Measurements from ENCODE around the gene ADIPOQ. TPM values are rescaled to one million over a fixed set of nuclear protein-coding genes. Genes with fewer than 3 reads are reported as not detected.
"Not testable (repeated sequence)": the region's sequence is repeated elsewhere in the genome, so short reads cannot be mapped to it uniquely, and the experiment has no call there.

Gene ADIPOQ
- total and polyA plus RNA-seq, 3 donors from 2014 or later = 0.12 to 1.5 TPM; not detected in 1

DNA sequence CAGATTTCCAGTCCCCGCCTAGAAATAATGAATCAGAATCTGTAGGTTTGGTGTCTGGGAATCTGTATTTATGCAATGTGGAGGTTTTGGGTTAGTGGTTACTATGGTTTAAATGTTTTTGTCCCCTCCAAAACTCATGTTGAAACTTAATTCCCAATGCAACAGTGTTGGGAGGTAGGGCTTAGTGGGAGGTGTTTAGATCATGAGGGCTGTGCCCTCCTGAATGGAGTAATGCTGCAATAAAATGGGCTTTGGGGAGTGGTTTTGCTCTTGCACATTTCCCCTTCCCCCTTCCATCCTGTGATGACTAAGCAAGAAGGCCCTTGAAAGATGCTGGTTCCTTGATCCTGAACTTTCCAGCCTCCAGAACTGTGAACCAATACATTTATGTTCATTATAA, 27.1 kb upstream of the ADIPOQ start:
- no peak for DNase-seq
- intact Hi-C loops (cut with DNase I; ENCODE audit: low total_unique reads) = no loop called here
- no peaks in the 10 kb centered on the region for H3K36me3 ChIP-seq (ENCODE audit: low read depth, missing control alignments)
- H3K4me1 ChIP-seq = no peaks in the 10 kb centered on the region
- 95 to 96% methylated on average over 1 of the region's 1 CpG for WGBS, 2 donors
- TF ChIP-seq, protein P1, sequence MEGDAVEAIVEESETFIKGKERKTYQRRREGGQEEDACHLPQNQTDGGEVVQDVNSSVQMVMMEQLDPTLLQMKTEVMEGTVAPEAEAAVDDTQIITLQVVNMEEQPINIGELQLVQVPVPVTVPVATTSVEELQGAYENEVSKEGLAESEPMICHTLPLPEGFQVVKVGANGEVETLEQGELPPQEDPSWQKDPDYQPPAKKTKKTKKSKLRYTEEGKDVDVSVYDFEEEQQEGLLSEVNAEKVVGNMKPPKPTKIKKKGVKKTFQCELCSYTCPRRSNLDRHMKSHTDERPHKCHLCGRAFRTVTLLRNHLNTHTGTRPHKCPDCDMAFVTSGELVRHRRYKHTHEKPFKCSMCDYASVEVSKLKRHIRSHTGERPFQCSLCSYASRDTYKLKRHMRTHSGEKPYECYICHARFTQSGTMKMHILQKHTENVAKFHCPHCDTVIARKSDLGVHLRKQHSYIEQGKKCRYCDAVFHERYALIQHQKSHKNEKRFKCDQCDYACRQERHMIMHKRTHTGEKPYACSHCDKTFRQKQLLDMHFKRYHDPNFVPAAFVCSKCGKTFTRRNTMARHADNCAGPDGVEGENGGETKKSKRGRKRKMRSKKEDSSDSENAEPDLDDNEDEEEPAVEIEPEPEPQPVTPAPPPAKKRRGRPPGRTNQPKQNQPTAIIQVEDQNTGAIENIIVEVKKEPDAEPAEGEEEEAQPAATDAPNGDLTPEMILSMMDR (IDR thresholded peaks at IDR 0.05) = no peak
- no peak for TF ChIP-seq POLR2A (IDR thresholded peaks at IDR 0.05)
- H3K9me3 ChIP-seq = no peaks in the 10 kb centered on the region
- H3K27me3 ChIP-seq = no peaks in the 10 kb centered on the region
- H3K27ac ChIP-seq = no peak overlapping the region
- no peak overlapping the region for H3K4me3 ChIP-seq

DNA sequence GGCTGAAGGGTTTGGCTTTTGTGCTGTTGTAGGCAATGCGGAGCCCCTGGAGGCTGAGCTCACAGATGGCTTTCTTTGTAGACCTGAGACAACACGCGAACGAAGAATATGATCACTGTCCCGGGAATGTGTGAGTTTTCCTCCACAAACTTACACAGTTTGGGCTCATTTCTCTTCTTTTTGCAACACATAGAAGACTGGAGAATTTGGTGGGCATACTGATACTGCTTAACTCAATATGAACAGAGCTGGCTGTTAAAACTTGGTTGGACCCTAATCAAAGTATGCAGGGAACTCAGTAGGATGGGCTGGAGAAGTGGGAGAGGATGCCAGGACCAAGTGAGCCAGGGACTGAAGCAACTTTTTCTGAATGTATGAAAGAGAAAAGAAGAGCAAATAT, 24.0 kb upstream of the ADIPOQ start:
- no peak for TF ChIP-seq POLR2A (IDR thresholded peaks at IDR 0.05)
- TF ChIP-seq, protein P1 (IDR thresholded peaks at IDR 0.05) = no peak
- Histone ChIP-seq H3K9me3 (no peaks in the 10 kb centered on the region), H3K4me3 (no peak overlapping the region), H3K4me1 (no peaks in the 10 kb centered on the region), H3K27ac (no peak overlapping the region), H3K36me3 (ENCODE audit: low read depth, missing control alignments) (no peaks in the 10 kb centered on the region), H3K27me3 (no peaks in the 10 kb centered on the region)
- WGBS, 2 donors = 85 to 97% methylated on average over 5 of the region's 5 CpGs
- DNase-seq = no peak
- intact Hi-C loops (cut with DNase I; ENCODE audit: low total_unique reads) = no loop called here

DNA sequence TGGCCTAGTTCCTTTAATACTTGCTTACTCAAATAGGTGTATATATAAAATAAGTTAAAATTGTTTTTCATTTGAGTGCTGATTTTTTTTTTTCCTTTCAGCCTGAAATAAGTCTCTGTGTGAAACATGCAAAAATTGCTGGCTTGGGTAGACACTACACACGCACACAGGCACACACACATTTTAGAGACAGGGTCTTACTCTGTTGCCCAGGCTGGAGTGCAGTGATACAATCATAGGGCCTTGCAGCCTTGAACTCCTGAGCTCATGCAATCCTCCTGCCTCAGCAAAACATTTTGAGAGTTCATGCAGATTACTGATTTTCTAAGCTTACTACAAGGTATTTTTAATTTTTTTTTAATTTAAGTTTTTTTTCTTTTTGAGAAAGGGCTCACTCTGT, 23.6 kb upstream of the ADIPOQ start:
- Histone ChIP-seq H3K36me3 (ENCODE audit: low read depth, missing control alignments) (no peaks in the 10 kb centered on the region), H3K27me3 (no peaks in the 10 kb centered on the region), H3K27ac (no peak overlapping the region), H3K4me1 (no peaks in the 10 kb centered on the region), H3K4me3 (no peak overlapping the region), H3K9me3 (no peaks in the 10 kb centered on the region)
- 77 to 92% methylated on average over 1 of the region's 1 CpG for WGBS, 2 donors
- intact Hi-C loops (cut with DNase I; ENCODE audit: low total_unique reads) = no loop called here
- DNase-seq = no peak
- no peak for TF ChIP-seq POLR2A (IDR thresholded peaks at IDR 0.05)
- TF ChIP-seq, protein P1 (IDR thresholded peaks at IDR 0.05) = no peak

DNA sequence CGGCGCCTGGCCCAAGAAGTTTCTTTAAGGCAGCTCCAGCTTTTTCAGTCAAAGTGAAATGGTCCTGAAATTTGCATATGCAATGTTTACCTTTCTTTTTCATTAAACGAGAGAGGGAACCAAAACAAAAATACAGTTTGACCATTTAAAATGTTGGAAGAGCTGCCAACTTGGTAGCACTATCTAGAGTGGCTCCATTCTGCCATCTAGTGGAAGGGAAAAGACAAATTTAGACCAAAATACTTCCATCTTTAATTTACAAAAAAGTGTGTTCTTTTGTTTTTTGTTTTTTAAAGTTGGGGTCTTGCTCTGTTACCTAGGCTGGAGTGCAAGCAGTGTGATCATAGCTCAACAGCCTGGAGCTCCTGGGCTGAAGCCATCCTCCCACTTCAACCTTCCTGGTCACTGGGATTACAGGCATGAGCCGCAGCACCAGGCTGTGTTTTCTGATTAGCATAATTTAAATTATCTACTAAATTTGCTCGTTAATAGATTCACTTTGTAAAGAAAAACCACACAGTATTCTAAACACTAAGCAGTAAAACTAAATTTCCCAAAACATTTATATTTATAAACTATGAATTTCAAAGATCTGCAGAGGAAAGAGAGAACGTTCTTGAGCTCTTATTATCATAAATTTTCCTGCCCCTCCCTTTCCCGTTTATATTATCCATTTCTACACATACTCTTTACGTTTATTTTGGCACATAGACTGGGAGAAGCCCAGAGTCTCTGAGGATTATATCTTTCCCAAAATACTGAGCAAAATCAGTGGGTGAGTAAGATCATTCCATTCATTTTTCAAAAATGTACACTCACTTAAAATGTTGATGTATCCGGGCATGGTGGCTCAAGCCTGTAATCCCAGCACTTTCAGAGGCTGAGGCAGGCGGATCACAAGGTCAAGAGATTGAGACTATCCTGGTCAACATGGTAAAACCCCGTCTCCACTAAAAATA, 20.8 kb upstream of the ADIPOQ start:
- H3K9me3 ChIP-seq = no peaks in the 10 kb centered on the region
- H3K36me3 ChIP-seq (ENCODE audit: low read depth, missing control alignments) = no peaks in the 10 kb centered on the region
- H3K4me3 ChIP-seq = no peak overlapping the region
- peaks cover 10% of the 10 kb centered on the region for H3K4me1 ChIP-seq
- intact Hi-C loops (cut with DNase I; ENCODE audit: low total_unique reads) = loop anchor here (10.0 kb wide), 1 partner anchor 207 kb away; the partner anchor contains the start of gene AHSG
- no peaks in the 10 kb centered on the region for H3K27me3 ChIP-seq
- WGBS, 2 donors = 45 to 50% methylated on average over 11 of the region's 11 CpGs
- no peak for DNase-seq
- TF ChIP-seq POLR2A (IDR thresholded peaks at IDR 0.05) = no peak
- TF ChIP-seq, protein P1 (IDR thresholded peaks at IDR 0.05) = peak; percentile 45 to 66 (median 61)
- H3K27ac ChIP-seq = no peak overlapping the region

DNA sequence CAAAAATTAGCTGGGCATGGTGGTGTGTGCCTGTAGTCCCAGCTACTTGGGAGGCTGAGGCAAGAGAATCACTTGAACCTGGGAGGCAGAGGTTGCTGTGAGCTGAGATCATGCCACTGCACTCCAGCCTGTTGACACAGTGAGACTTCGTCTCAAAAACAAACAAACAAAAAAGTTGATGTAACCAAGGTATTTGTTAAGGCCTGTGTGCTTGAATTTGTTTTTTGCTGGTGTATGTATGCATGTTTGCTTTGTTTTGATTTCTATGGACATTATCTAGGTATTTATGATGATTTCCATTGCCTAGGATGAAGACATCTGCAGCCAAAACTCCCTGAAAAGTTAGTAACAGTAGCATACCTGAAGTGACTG, 20.1 kb upstream of the ADIPOQ start:
- WGBS, 2 donors = 73 to 86% methylated on average over 1 of the region's 1 CpG
- H3K9me3 ChIP-seq; H3K4me1 ChIP-seq; DNase-seq; H3K27me3 ChIP-seq; H3K4me3 ChIP-seq; H3K27ac ChIP-seq; H3K36me3 ChIP-seq (ENCODE audit: low read depth, missing control alignments): not testable (repeated sequence)
- intact Hi-C loops (cut with DNase I; ENCODE audit: low total_unique reads) = loop anchor here (10.0 kb wide), 1 partner anchor 208 kb away; the partner anchor contains the start of gene AHSG
